Spleen (tissue), 13 donors: ENCODE measurements around the gene FNTB. TPM values are rescaled to one million over a fixed set of nuclear protein-coding genes. Genes with fewer than 3 reads are reported as not detected.
A peak's percentile ranks its signal among the peaks of the same experiment; 100 is the strongest.

Experiments
- DNase-seq: peaks from one replicate; pipeline ENCODE4 v3.0.0-alpha.2; 2020
- H3K27ac ChIP-seq, 8 donors: fragments of 200-600 bp; sonication (generic) in 7 of 8; 1 replicate in 4 of 8; 2 replicates in 4 of 8; pipeline versions ENCODE4 v1.5.0 to v1.8.0; 2016 to 2021; ENCODE audit warnings: inconsistent platforms in 4 of 8, mild to moderate bottlenecking in 4 of 8, moderate library complexity in 1 of 8
- H3K27me3 ChIP-seq, 7 donors: fragments of 200-600 bp; sonication (generic) in 6 of 7; replicated peaks in 1 of 7; 1 replicate in 4 of 7; 2 replicates in 3 of 7; pipeline versions ENCODE4 v1.5.0 to v1.8.0; 2016 to 2021; ENCODE audit warnings: inconsistent platforms in 3 of 7, mild to moderate bottlenecking in 1 of 7
- H3K36me3 ChIP-seq, 6 donors: fragments of 200-600 bp; sonication (generic) in 5 of 6; 1 replicate in 4 of 6; 2 replicates in 2 of 6; pipeline versions ENCODE4 v1.5.0 to v1.8.0; 2016 to 2021; ENCODE audit warnings: inconsistent platforms in 2 of 6
- H3K4me1 ChIP-seq, 6 donors: fragments of 200-600 bp; sonication (generic) in 5 of 6; 1 replicate in 3 of 6; 2 replicates in 3 of 6; pipeline versions ENCODE4 v1.5.0 to v1.8.0; 2016 to 2021; ENCODE audit warnings: inconsistent platforms in 3 of 6
- H3K4me3 ChIP-seq, 8 donors: fragments of 200-600 bp; sonication (generic) in 7 of 8; 1 replicate in 4 of 8; 2 replicates in 4 of 8; pipeline versions ENCODE4 v1.5.0 to v1.8.0; 2016 to 2021; ENCODE audit warnings: inconsistent platforms in 4 of 8, mild to moderate bottlenecking in 4 of 8, moderate library complexity in 2 of 8
- H3K9me3 ChIP-seq, 8 donors: fragments of 200-600 bp; sonication (generic) in 7 of 8; 1 replicate in 4 of 8; 2 replicates in 4 of 8; pipeline versions ENCODE4 v1.5.0 to v1.8.0; 2016 to 2021; ENCODE audit warnings: inconsistent platforms in 4 of 8
- CTCF ChIP-seq, 11 experiments: fragments of 200-600 bp in 7 of 11; fragments of 450-650 bp in 4 of 11; sonication (generic) in 4 of 11; IDR thresholded peaks in 8 of 11; conservative IDR thresholded peaks in 3 of 11; 1 replicate in 7 of 11; 2 replicates in 4 of 11; pipeline versions ENCODE4 v1.4.0 to v1.8.0; 2016 to 2021; ENCODE audit warnings: antibody characterized with exemption in 11 of 11, inconsistent platforms in 4 of 11, mild to moderate bottlenecking in 1 of 11
- POLR2A ChIP-seq, 3 donors: fragments of 450-650 bp; IDR thresholded peaks; one replicate each; pipeline ENCODE4 v1.5.1; 2017; ENCODE audit warnings: antibody characterized with exemption in 3 of 3, mild to moderate bottlenecking in 1 of 3
- POLR2AphosphoS5 ChIP-seq, 3 donors: sonication (generic); formaldehyde crosslinking; IDR thresholded peaks; one replicate each; pipeline ENCODE4 v1.5.1; 2017; ENCODE audit warnings: antibody characterized with exemption in 3 of 3
- WGBS, 5 donors: extraction: QIAGEN DNeasy Blood & Tissue Kit in 3 of 5; methylation state at CpG; one replicate each; pipeline versions ENCODE4 v1.1.5 to v1.1.7; 2013 to 2018; 5-methylcytosine and 5-hydroxymethylcytosine counted together
- intact Hi-C: fragments of 100-400 bp; cut with DNase I; formaldehyde crosslinking; loops from one replicate; pipeline ENCODE4 v1.15.0; 2023; ENCODE audit warnings: low total_unique reads
- long read RNA-seq, 2 donors: transcript quantifications; one replicate each; lab custom pipeline, GENCODE V29; 2026
- polyA plus RNA-seq, 3 donors: library from polyadenylated mRNA; stranded (reverse); fragments of 200-250 nt; gene quantifications; one replicate each; pipeline ENCODE4 v1.2.1, GENCODE V29; 2013
- total RNA-seq, 7 donors: library from RNA; depleted of rRNA in 3 of 7; stranded (reverse); fragments of >200 nt in 3 of 7; fragmentation: NEBNext Ultra II Directional in 4 of 7; extraction: Animal tissue kit (Norgen Biotek cat#: 25700) in 4 of 7; gene quantifications; one replicate each; pipeline versions ENCODE4 v1.1.0 to v1.2.1, GENCODE V29; 2016 to 2021
- donor health status: healthy with polysubstance abuse.
- donor health status: DM: no; HTN: no; CAD: no; lungs with moderate emphysema.
- donor health status: DM: no; HTN: no; CAD: no.
- donor health status: Bipolar disorder and iron deficiency.
- donor health status: healthy.
- donor health status: DM: no; HTN: no; CAD: no.
- donor health status: DM: yes; HTN: yes; CAD: no.

Gene FNTB
- total RNA-seq (10 to 100 TPM in 5 of 7 donors, 1 to 10 TPM in 2; 9.5 to 17.0 (median 11.9) TPM), polyA plus RNA-seq (1 to 10 TPM; 4.7 to 4.9 (median 4.9) TPM)
- long read RNA-seq, donor 1, partial matches to known transcripts, result 0 of 2 reads
- long read RNA-seq, donor 1, other reads (novel, unspliced or antisense), result 0 of 2 reads
- long read RNA-seq, donor 2, partial matches to known transcripts, result 0 of 3 reads
- long read RNA-seq, donor 2, other reads (novel, unspliced or antisense), result 0 of 3 reads

DNA sequence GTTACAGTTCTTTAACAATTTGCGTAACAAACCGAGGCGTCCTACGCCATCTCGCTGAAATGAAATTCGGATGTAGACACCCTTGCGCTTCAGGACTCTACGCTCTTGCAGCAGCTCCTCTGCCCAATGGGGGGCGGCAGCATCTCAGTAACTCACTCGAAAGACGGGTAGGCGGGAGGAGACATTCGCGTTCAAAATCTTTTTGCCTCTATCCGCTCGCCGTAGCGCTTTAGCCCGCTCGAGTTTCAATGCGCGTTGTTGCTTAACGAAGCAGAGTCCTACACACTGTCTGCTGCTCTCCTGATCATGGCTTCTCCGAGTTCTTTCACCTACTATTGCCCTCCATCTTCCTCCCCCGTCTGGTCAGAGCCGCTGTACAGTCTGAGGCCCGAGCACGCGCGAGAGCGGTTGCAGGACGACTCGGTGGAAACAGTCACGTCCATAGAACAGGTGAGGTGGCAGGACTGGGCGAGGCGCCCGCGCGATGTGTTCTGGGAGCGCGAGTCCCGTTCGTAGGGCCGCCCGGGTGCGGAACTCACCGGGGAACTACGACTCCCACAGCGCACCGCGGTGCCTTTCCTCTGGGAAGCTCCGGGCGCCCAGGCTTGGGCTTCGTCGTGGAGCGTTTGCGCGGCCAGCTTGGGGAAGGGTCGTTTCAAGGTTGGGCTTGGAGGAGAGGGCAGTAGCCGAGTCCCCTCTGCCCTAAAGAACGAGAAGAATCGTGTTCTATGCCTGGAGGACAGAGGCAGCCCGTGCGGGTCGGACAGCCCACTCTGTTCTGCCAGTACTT, at the start of gene FNTB:
TSS of gene FNTB (plus strand) at position 248 of the 790 bp plus-strand sequence. CDS start at position 307, 59 bp downstream.
- H3K27ac ChIP-seq, result peak within 1 kb of the TSS; percentile 66 to 92 (median 88)
- 0 to 2% (median 0%) methylated on average over 51 to 65 of the region's 65 CpGs for WGBS, 5 donors
- no peaks in the 10 kb centered on the region for H3K27me3 ChIP-seq
- peaks cover 7 to 61% (median 46%) of the 10 kb centered on the region in 6 donors for H3K4me1 ChIP-seq
- intact Hi-C loops, result loop anchor here (10.0 kb wide), 1 partner anchor 108 kb away; no protein-coding TSS in a partner anchor
- no peaks in the 10 kb centered on the region for H3K9me3 ChIP-seq
- peak within 1 kb of the TSS; percentile 54 to 94 (median 78) for H3K4me3 ChIP-seq
- DNase-seq, result peak; percentile 99
- TF ChIP-seq POLR2A (IDR thresholded peaks at IDR 0.05) (no peak), POLR2AphosphoS5 (IDR thresholded peaks at IDR 0.05) (peak; percentile 84 to 91 (median 88)), CTCF (IDR thresholded peaks at IDR 0.05 in 8 of 11, conservative IDR thresholded peaks at IDR 0.05 in 3 of 11) (peak; percentile 69 to 96 (median 89))
- H3K36me3 ChIP-seq, result no peaks in the 10 kb centered on the region

- TF ChIP-seq CTCF (IDR thresholded peaks at IDR 0.05 in 8 of 11, conservative IDR thresholded peaks at IDR 0.05 in 3 of 11) (no peak), POLR2A (IDR thresholded peaks at IDR 0.05) (no peak), POLR2AphosphoS5 (IDR thresholded peaks at IDR 0.05) (no peak)
- no peak for DNase-seq
- Histone ChIP-seq H3K27me3 (no peaks in the 10 kb centered on the region), H3K36me3 (peaks cover 0 to 98% (median 29%) of the 10 kb centered on the region in 6 donors), H3K27ac (peak overlapping the region in 1 of 8 donors; percentile 8), H3K4me3 (no peak overlapping the region), H3K9me3 (no peaks in the 10 kb centered on the region), H3K4me1 (peaks cover 0 to 31% (median 5%) of the 10 kb centered on the region in 6 donors)
- 82 to 86% (median 84%) methylated on average over 1 of the region's 1 CpG for WGBS, 5 donors
- intact Hi-C loops, result no loop called here
These were observed 49.4 kb upstream of the FNTB start for GRCh38 chr14:64937171-64937820.

DNA sequence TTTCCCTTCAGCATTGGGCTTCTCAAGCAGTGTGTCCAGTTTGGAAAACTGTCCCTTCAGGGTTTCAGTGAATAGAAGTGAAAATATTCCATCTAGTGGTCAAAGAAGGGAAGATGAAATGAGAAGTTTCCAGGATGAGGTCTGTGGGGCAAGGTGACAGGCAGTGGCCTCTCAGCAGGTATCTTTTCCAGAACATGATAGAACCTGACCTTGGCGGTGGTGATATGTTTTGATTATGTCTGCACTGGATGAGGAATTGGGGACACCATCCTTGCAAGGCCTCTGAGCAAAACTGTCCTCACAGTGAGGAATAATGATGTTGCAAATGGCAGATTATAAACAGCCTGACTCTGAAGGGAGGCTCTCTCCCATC, 48.9 kb upstream of the FNTB start:
- DNase-seq, result no peak
- Histone ChIP-seq H3K27me3 (no peaks in the 10 kb centered on the region), H3K4me1 (peaks cover 0 to 33% (median 5%) of the 10 kb centered on the region in 6 donors), H3K9me3 (no peaks in the 10 kb centered on the region), H3K4me3 (no peak overlapping the region), H3K27ac (no peak overlapping the region), H3K36me3 (peaks cover 0 to 98% (median 27%) of the 10 kb centered on the region in 6 donors)
- intact Hi-C loops, result no loop called here
- 86 to 100% (median 96%) methylated on average over 1 of the region's 1 CpG for WGBS, 5 donors
- TF ChIP-seq CTCF (IDR thresholded peaks at IDR 0.05 in 8 of 11, conservative IDR thresholded peaks at IDR 0.05 in 3 of 11), result no peak
- TF ChIP-seq POLR2AphosphoS5 (IDR thresholded peaks at IDR 0.05), result no peak
- TF ChIP-seq POLR2A (IDR thresholded peaks at IDR 0.05), result no peak
